MM.1S (cell line): ENCODE measurements around the gene DNAJB14.

Experiments
- DNase-seq: peaks from one replicate; pipeline ENCODE4 v3.0.0-alpha.2; 2015
- H2AFZ ChIP-seq: fragments of 300-600 bp; sonication (generic); 2 replicates; pipeline ENCODE4 v1.6.0; 2016; ENCODE audit warnings: antibody characterized with exemption, low read length
- H3F3A ChIP-seq: fragments of 300-600 bp; sonication (generic); 2 replicates; pipeline ENCODE4 v1.6.1; 2016; ENCODE audit warnings: mild to moderate bottlenecking, antibody characterized with exemption, low read length, moderate library complexity, mixed read lengths; ENCODE audit not compliant: insufficient read depth
- H3K27ac ChIP-seq: fragments of 300-600 bp; sonication (generic); 2 replicates; pipeline ENCODE4 v1.5.1; 2016; ENCODE audit warnings: mild to moderate bottlenecking, low read length
- H3K27me3 ChIP-seq: fragments of 300-600 bp; sonication (generic); replicated peaks from 2 replicates; pipeline ENCODE4 v1.6.0; 2016; ENCODE audit warnings: low read length; ENCODE audit not compliant: insufficient read depth
- H3K36me3 ChIP-seq: fragments of 300-600 bp; sonication (generic); replicated peaks from 2 replicates; pipeline ENCODE4 v1.6.1; 2016; ENCODE audit warnings: mild to moderate bottlenecking, low read length, mixed read lengths; ENCODE audit not compliant: insufficient read depth
- H3K4me1 ChIP-seq: fragments of 300-600 bp; sonication (generic); 2 replicates; pipeline ENCODE4 v1.6.1; 2016; ENCODE audit warnings: low read length, mixed read lengths
- H3K4me2 ChIP-seq: fragments of 300-600 bp; sonication (generic); 2 replicates; pipeline ENCODE4 v1.6.0; 2016; ENCODE audit warnings: low read depth, low read length
- H3K4me3 ChIP-seq: fragments of 300-600 bp; sonication (generic); 2 replicates; pipeline ENCODE4 v1.5.1; 2016; ENCODE audit warnings: low read length, mixed read lengths
- H3K79me2 ChIP-seq: fragments of 300-600 bp; sonication (generic); 2 replicates; pipeline ENCODE4 v1.6.1; 2016; ENCODE audit warnings: mixed run types, low read length, mixed read lengths
- H3K9ac ChIP-seq: fragments of 300-600 bp; sonication (generic); 2 replicates; pipeline ENCODE4 v1.6.1; 2016; ENCODE audit warnings: low read length, mixed read lengths
- H3K9me2 ChIP-seq: fragments of 300-600 bp; sonication (generic); replicated peaks from 2 replicates; pipeline ENCODE4 v1.6.1; 2016; ENCODE audit warnings: mild to moderate bottlenecking, low read length, mixed read lengths; ENCODE audit not compliant: insufficient read depth
- H3K9me3 ChIP-seq: fragments of 300-600 bp; sonication (generic); replicated peaks from 2 replicates; pipeline ENCODE4 v1.6.1; 2016; ENCODE audit warnings: mild to moderate bottlenecking, low read length, mixed read lengths; ENCODE audit not compliant: insufficient read depth
- H4K20me1 ChIP-seq: fragments of 300-600 bp; sonication (generic); 2 replicates; pipeline ENCODE4 v1.6.1; 2016; ENCODE audit warnings: mild to moderate bottlenecking, low read length, moderate library complexity, mixed read lengths; ENCODE audit not compliant: insufficient read depth
- EZH2 ChIP-seq: fragments of 300-600 bp; sonication (generic); optimal IDR thresholded peaks from 2 replicates; pipeline ENCODE3; 2017; ENCODE audit warnings: low read depth, mild to moderate bottlenecking, antibody characterized with exemption, low read length, mixed read lengths
- EZH2phosphoT487 ChIP-seq: fragments of 300-600 bp; sonication (generic); IDR thresholded peaks from 2 replicates; pipeline ENCODE4 v1.6.1; 2018; ENCODE audit warnings: antibody characterized with exemption, low read length
- TF ChIP-seq, protein P1 (sequence below): fragments of 300-600 bp; sonication (generic); IDR thresholded peaks from 2 replicates; pipeline ENCODE4 v1.5.1; 2016; ENCODE audit warnings: antibody characterized with exemption, low read length, mixed read lengths

DNAJB14 gene

DNA sequence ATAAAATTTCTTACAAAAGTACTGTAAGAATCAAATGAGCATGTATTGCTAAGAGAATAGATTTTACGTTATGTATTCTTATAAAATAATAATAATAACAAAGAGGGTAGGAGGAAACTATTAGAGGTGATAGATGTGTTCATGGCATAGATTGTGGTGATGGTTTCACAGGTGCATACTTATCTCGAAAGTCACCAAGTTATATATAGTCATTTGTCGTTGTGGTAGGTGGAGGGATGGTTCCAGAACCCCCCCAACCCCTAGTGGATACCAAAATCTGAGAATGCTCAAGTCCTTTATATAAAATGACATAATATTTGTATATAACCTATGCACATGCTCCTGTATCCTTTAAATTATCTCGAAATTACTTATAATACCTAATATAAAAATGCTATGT is 40.4 kb upstream of the DNAJB14 start:
- H3K4me3 ChIP-seq = no peak overlapping the region
- H2AFZ ChIP-seq = no peak overlapping the region
- DNase-seq = peak; percentile 57
- H3K4me2 ChIP-seq = peak overlapping the region; percentile 38; the same call in 1 of the 2 replicates
- H3K9me3 ChIP-seq = no peaks in the 10 kb centered on the region
- no peaks in the 10 kb centered on the region for H3K36me3 ChIP-seq
- H3K27ac ChIP-seq = no peak overlapping the region
- no peaks in the 10 kb centered on the region for H3K9me2 ChIP-seq
- no peaks in the 10 kb centered on the region for H3K79me2 ChIP-seq
- H3K4me1 ChIP-seq = peaks cover 28% of the 10 kb centered on the region
- no peaks in the 10 kb centered on the region for H3K27me3 ChIP-seq
- TF ChIP-seq EZH2phosphoT487 = no peak
- TF ChIP-seq, protein P1, sequence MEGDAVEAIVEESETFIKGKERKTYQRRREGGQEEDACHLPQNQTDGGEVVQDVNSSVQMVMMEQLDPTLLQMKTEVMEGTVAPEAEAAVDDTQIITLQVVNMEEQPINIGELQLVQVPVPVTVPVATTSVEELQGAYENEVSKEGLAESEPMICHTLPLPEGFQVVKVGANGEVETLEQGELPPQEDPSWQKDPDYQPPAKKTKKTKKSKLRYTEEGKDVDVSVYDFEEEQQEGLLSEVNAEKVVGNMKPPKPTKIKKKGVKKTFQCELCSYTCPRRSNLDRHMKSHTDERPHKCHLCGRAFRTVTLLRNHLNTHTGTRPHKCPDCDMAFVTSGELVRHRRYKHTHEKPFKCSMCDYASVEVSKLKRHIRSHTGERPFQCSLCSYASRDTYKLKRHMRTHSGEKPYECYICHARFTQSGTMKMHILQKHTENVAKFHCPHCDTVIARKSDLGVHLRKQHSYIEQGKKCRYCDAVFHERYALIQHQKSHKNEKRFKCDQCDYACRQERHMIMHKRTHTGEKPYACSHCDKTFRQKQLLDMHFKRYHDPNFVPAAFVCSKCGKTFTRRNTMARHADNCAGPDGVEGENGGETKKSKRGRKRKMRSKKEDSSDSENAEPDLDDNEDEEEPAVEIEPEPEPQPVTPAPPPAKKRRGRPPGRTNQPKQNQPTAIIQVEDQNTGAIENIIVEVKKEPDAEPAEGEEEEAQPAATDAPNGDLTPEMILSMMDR = no peak
- TF ChIP-seq EZH2 = no peak
- no peaks in the 10 kb centered on the region for H4K20me1 ChIP-seq
- no peak overlapping the region for H3K9ac ChIP-seq
- H3F3A ChIP-seq = peaks cover 12% of the 10 kb centered on the region

DNA sequence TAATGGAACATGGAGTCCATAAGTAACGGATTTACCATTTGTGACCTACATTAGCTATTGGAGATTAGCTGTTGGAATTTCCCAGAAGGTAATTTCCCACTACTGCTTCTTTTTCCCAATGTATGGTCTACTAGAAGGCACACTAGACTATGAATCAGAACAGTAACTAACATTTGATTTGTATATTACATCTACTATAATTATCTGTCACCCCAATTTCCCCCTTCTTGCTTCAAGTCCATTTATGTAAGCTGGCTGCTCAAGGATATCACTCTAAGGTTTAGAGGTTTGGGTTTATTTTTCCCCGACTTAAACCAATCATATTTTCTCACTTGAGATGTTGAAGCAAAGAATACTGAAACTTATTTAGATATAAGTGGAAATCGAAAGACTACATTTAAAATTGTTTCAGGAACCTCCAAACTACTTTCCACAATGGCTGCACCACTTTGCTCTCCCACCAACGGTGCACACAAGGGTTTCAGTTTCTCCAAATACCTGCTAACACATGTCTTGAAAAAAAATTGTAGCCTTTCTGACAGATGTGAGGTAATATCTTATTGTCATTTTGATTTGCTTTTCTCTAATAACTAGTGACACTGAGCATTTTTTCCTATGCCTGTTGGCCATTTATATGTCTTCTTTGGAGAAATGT is 37.0 kb upstream of the DNAJB14 start:
- Histone ChIP-seq H3K79me2 (no peaks in the 10 kb centered on the region), H3F3A (peaks cover 12% of the 10 kb centered on the region), H3K9ac (no peak overlapping the region), H3K9me2 (no peaks in the 10 kb centered on the region), H3K27me3 (no peaks in the 10 kb centered on the region), H3K36me3 (no peaks in the 10 kb centered on the region), H2AFZ (peak overlapping the region; percentile 13), H3K4me3 (peak overlapping the region; percentile 12; the same call in 1 of the 2 replicates), H3K9me3 (no peaks in the 10 kb centered on the region), H3K4me2 (peak overlapping the region; percentile 64), H3K27ac (peak overlapping the region; percentile 31; the same call in 1 of the 2 replicates), H4K20me1 (no peaks in the 10 kb centered on the region), H3K4me1 (peaks cover 28% of the 10 kb centered on the region)
- no peak for TF ChIP-seq EZH2phosphoT487
- TF ChIP-seq EZH2 = no peak
- TF ChIP-seq, protein P1 = no peak
- DNase-seq = peak; percentile 73

DNA sequence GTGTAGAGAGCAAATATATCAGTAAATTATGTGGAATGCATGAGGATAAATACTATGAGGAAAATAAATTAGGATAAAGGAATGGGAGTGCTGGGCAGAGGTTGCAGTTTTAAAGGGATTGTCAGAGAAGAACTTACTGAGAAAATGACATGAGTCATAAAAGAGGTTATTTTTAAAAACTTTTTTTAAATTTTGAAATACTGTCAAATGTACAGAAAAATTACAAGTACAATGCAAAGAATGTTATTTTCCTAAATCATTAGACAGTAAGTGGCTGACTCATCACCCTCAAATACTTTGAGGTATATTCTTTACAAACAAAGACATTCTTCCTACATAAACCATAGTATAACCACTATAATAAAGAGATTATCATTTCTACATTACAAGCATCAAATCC is 33.5 kb upstream of the DNAJB14 start:
- peaks cover 12% of the 10 kb centered on the region for H3F3A ChIP-seq
- no peak overlapping the region for H3K4me3 ChIP-seq
- H3K9me3 ChIP-seq = no peaks in the 10 kb centered on the region
- no peaks in the 10 kb centered on the region for H3K9me2 ChIP-seq
- H3K9ac ChIP-seq = no peak overlapping the region
- H3K4me2 ChIP-seq = no peak overlapping the region
- H4K20me1 ChIP-seq = no peaks in the 10 kb centered on the region
- peaks cover 14% of the 10 kb centered on the region for H3K4me1 ChIP-seq
- TF ChIP-seq EZH2phosphoT487 (no peak), EZH2 (no peak)
- TF ChIP-seq, protein P1 = no peak
- DNase-seq = no peak
- no peak overlapping the region for H2AFZ ChIP-seq
- no peaks in the 10 kb centered on the region for H3K36me3 ChIP-seq
- H3K27me3 ChIP-seq = no peaks in the 10 kb centered on the region
- no peaks in the 10 kb centered on the region for H3K79me2 ChIP-seq
- H3K27ac ChIP-seq = no peak overlapping the region
